IMR-90 (cell line): Measurements from ENCODE around the gene S100A6. TPM values are rescaled to one million over a fixed set of nuclear protein-coding genes. Genes with fewer than 3 reads are reported as not detected.

Source experiments
- ATAC-seq: fragments of 200-7000 bp; cut with Tn5 transposase; 2 replicates; pipeline ENCODE4 v1.9.1; 2020; ENCODE audit warnings: low read depth, mild to moderate bottlenecking, moderate library complexity
- BruUV-seq: library from RNA; stranded (reverse); fragments of 400-500 nt; replicated peaks from 2 replicates; lab custom pipeline; 2021; lab: Mats Ljungman, UMichigan
- CTCF ChIA-PET: fragments of 300-600 bp; formaldehyde crosslinking; extraction: SDS; loops from one replicate; lab custom pipeline; 2021; ENCODE audit warnings: antibody characterized with exemption; lab: Yijun Ruan, JAX
- POLR2A ChIA-PET: fragments of 300-600 bp; sonication (Branson Sonifier 250); formaldehyde crosslinking; loops from one replicate; lab custom pipeline; 2022; ENCODE audit warnings: antibody characterized with exemption; ENCODE audit not compliant: unreplicated experiment; lab: Charles Lee
- DNase-seq: peaks from one replicate; pipeline ENCODE4 v3.0.0; 2013
- H2AFZ ChIP-seq: replicated peaks from 2 replicates; pipeline ENCODE3; 2013; ENCODE audit warnings: low read length, mild to moderate bottlenecking; ENCODE audit not compliant: poor library complexity
- H2AK5ac ChIP-seq: 2 replicates; pipeline ENCODE4 v1.6.1; 2013; ENCODE audit warnings: low read depth, low read length, inconsistent platforms
- H2AK9ac ChIP-seq: replicated peaks from 2 replicates; pipeline ENCODE3; 2013; ENCODE audit warnings: mild to moderate bottlenecking, low read depth, low read length, moderate library complexity; ENCODE audit not compliant: poor library complexity
- H2BK120ac ChIP-seq: 2 replicates; pipeline ENCODE4 v1.6.1; 2013; ENCODE audit warnings: low read depth, low read length, inconsistent platforms
- H2BK15ac ChIP-seq: 3 replicates; pipeline ENCODE4 v1.6.1; 2013; ENCODE audit warnings: low read depth, low read length, inconsistent platforms
- H2BK20ac ChIP-seq: 2 replicates; pipeline ENCODE4 v1.6.1; 2013; ENCODE audit warnings: low read depth, mild to moderate bottlenecking, inconsistent platforms, low read length, moderate library complexity
- H2BK5ac ChIP-seq: 2 replicates; pipeline ENCODE4 v1.6.1; 2013; ENCODE audit warnings: mild to moderate bottlenecking, low read depth, low read length, inconsistent platforms; ENCODE audit not compliant: poor library complexity, severe bottlenecking
- H3K14ac ChIP-seq: replicated peaks from 2 replicates; pipeline ENCODE4 v1.6.1; 2013; ENCODE audit warnings: low read depth, low read length, inconsistent platforms
- H3K18ac ChIP-seq: 2 replicates; pipeline ENCODE4 v1.6.1; 2013; ENCODE audit warnings: low read depth, low read length, control low read depth
- H3K23ac ChIP-seq: 2 replicates; pipeline ENCODE4 v1.6.1; 2013; ENCODE audit warnings: low read depth, low read length, inconsistent platforms
- H3K27ac ChIP-seq: 2 replicates; pipeline ENCODE4 v1.5.1; 2013; ENCODE audit warnings: mild to moderate bottlenecking, control low read depth, low read length; ENCODE audit not compliant: insufficient read depth
- H3K27me3 ChIP-seq: 2 replicates; pipeline ENCODE4 v1.6.1; 2013; ENCODE audit warnings: low read length; ENCODE audit not compliant: control insufficient read depth, insufficient read depth
- H3K36me3 ChIP-seq: 2 replicates; pipeline ENCODE4 v1.6.1; 2013; ENCODE audit warnings: low read length, mixed read lengths; ENCODE audit not compliant: control insufficient read depth, insufficient read depth
- H3K4ac ChIP-seq: 2 replicates; pipeline ENCODE4 v1.6.1; 2013; ENCODE audit warnings: low read depth, low read length, inconsistent platforms
- H3K4me1 ChIP-seq: 2 replicates; pipeline ENCODE4 v1.6.1; 2013; ENCODE audit warnings: low read length, mixed read lengths; ENCODE audit not compliant: control insufficient read depth, insufficient read depth
- H3K4me2 ChIP-seq: 2 replicates; pipeline ENCODE4 v1.6.1; 2013; ENCODE audit warnings: low read depth, mild to moderate bottlenecking, control low read depth, low read length, moderate library complexity
- H3K4me3 ChIP-seq: 2 replicates; pipeline ENCODE4 v1.5.1; 2013; ENCODE audit warnings: low read depth, mild to moderate bottlenecking, control low read depth, low read length, moderate library complexity; ENCODE audit not compliant: insufficient read depth
- H3K56ac ChIP-seq: 2 replicates; pipeline ENCODE4 v1.6.1; 2013; ENCODE audit warnings: low read length, inconsistent platforms; ENCODE audit not compliant: insufficient read depth; ENCODE audit errors: extremely low read depth
- H3K79me1 ChIP-seq, 2 experiments: 2 replicates each; pipeline ENCODE4 v1.6.1; 2013; ENCODE audit warnings: low read length in 2 of 2, inconsistent platforms in 1 of 2, low read depth in 1 of 2
- H3K9ac ChIP-seq: 2 replicates; pipeline ENCODE4 v1.6.1; 2013; ENCODE audit warnings: low read depth, low read length, control low read depth
- H3K9me1 ChIP-seq: 2 replicates; pipeline ENCODE4 v1.6.1; 2013; ENCODE audit warnings: low read length, inconsistent platforms; ENCODE audit not compliant: insufficient read depth
- H3K9me3 ChIP-seq: 2 replicates; pipeline ENCODE4 v1.6.1; 2013; ENCODE audit warnings: low read length; ENCODE audit not compliant: control insufficient read depth, insufficient read depth
- H4K20me1 ChIP-seq: 2 replicates; pipeline ENCODE4 v1.6.1; 2013; ENCODE audit warnings: low read length, inconsistent platforms; ENCODE audit not compliant: insufficient read depth
- H4K5ac ChIP-seq: 2 replicates; pipeline ENCODE4 v1.6.1; 2013; ENCODE audit warnings: mild to moderate bottlenecking, low read depth, low read length, control low read depth
- H4K8ac ChIP-seq, 2 experiments: 2 replicates each; pipeline ENCODE4 v1.6.1; 2013; ENCODE audit warnings: low read depth in 2 of 2, low read length in 2 of 2, control low read depth in 1 of 2, inconsistent platforms in 1 of 2
- H4K91ac ChIP-seq: 2 replicates; pipeline ENCODE4 v1.6.1; 2013; ENCODE audit warnings: low read depth, low read length, inconsistent platforms; ENCODE audit not compliant: insufficient read depth
- WGBS, 2 experiments: methylation state at CpG; one replicate each; pipeline versions ENCODE4 v1.1.5 to v1.1.7; 2013; ENCODE audit warnings: missing lambda C conversion rate in 2 of 2; ENCODE audit not compliant: insufficient read length in 1 of 2; ENCODE audit errors: extremely low coverage in 2 of 2; 5-methylcytosine and 5-hydroxymethylcytosine counted together
- dilution Hi-C: fragments of 300-500 bp; cut with HindIII; formaldehyde crosslinking; loops from one replicate; pipeline ENCODE4 v1.14.3; 2018; ENCODE audit warnings: low sequenced_read_pairs; ENCODE audit not compliant: unreplicated experiment
- in situ Hi-C: fragments of 300-500 bp; cut with MboI; formaldehyde crosslinking; loops from 3 replicates; pipeline ENCODE4 v1.14.3; 2019; ENCODE audit warnings: low sequenced_read_pairs, inconsistent platforms, mixed read lengths
- intact Hi-C: fragments of 100-400 bp; cut with micrococcal nuclease; formaldehyde crosslinking; loops from 2 replicates; pipeline ENCODE4 v1.10.0; 2022
- polyA plus RNA-seq, 3 experiments: library from polyadenylated mRNA; depleted of rRNA; stranded (reverse); fragments of >200 nt; gene quantifications; 2 replicates each; pipeline ENCODE4 v1.2.3, GENCODE V29; 2012; ENCODE audit warnings: low replicate concordance in 1 of 3
- total RNA-seq: library from RNA; depleted of rRNA; stranded (reverse); fragments of >200 nt; gene quantifications from 2 replicates; pipeline ENCODE4 v1.2.3, GENCODE V29; 2012
- TF ChIP-seq, protein P1 (sequence below): fragments of 150-350 bp; IDR thresholded peaks from 2 replicates; pipeline ENCODE4 v1.6.1; 2016; ENCODE audit warnings: low read depth, mild to moderate bottlenecking, low read length, moderate library complexity, borderline replicate concordance

Gene S100A6
- total and polyA plus RNA-seq, 2 of the 4 experiments (the other 2 are of a cell fraction): 373 to 1,755 TPM

DNA sequence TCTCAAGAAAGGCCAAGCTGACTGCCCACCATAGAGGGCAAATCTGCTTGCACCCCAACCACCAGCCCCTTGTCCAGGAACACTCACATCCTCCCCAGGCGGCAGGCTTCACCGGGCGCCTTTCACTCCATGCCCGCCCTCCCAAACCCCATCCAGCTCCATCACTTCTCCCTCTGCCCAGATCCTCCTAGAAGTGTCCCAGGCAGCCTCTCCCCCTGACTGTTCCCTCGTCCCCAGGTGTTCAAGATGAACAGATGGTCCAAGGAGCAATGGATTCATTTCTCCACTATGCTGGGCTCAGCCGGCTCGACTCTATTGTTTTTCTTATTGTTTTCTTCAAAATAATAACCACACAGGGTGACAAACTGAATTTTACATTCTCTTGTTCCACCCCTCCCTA lies 22.1 kb downstream of the S100A6 start:
- H3K36me3 ChIP-seq: no peaks in the 10 kb centered on the region
- no peaks in the 10 kb centered on the region for H3K79me1 ChIP-seq
- H4K20me1 ChIP-seq: no peaks in the 10 kb centered on the region
- H4K8ac ChIP-seq: no peak overlapping the region
- no peak overlapping the region for H4K91ac ChIP-seq
- H3K4me3 ChIP-seq: no peak overlapping the region
- no peak overlapping the region for H2AFZ ChIP-seq
- in situ Hi-C loops: loop anchor here (10.0 kb wide), 2 partner anchors 51 to 131 kb away; partner anchors contain the start of gene S100A2
- no peak overlapping the region for H3K56ac ChIP-seq
- no peak overlapping the region for H2BK120ac ChIP-seq
- no peak overlapping the region for H2BK15ac ChIP-seq
- no peak overlapping the region for H3K4ac ChIP-seq
- no peaks in the 10 kb centered on the region for H3K9me1 ChIP-seq
- no peak overlapping the region for H3K27ac ChIP-seq
- no peak overlapping the region for H2AK9ac ChIP-seq
- ChIA-PET CTCF (no interaction called here), POLR2A (no interaction called here)
- H3K9me3 ChIP-seq: no peaks in the 10 kb centered on the region
- H2BK20ac ChIP-seq: no peak overlapping the region
- no peak overlapping the region for H4K5ac ChIP-seq
- DNase-seq: no peak
- H2BK5ac ChIP-seq: no peak overlapping the region
- no peak overlapping the region for H2AK5ac ChIP-seq
- dilution Hi-C loops: no loop called here
- no peak overlapping the region for H3K14ac ChIP-seq
- no peaks in the 10 kb centered on the region for H3K27me3 ChIP-seq
- intact Hi-C loops: no loop called here
- no peaks in the 10 kb centered on the region for H3K4me1 ChIP-seq
- no peak overlapping the region for H3K18ac ChIP-seq
- H3K23ac ChIP-seq: no peak overlapping the region
- H3K9ac ChIP-seq: no peak overlapping the region
- TF ChIP-seq, protein P1, sequence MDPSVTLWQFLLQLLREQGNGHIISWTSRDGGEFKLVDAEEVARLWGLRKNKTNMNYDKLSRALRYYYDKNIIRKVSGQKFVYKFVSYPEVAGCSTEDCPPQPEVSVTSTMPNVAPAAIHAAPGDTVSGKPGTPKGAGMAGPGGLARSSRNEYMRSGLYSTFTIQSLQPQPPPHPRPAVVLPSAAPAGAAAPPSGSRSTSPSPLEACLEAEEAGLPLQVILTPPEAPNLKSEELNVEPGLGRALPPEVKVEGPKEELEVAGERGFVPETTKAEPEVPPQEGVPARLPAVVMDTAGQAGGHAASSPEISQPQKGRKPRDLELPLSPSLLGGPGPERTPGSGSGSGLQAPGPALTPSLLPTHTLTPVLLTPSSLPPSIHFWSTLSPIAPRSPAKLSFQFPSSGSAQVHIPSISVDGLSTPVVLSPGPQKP: no peak
- WGBS, 2 experiments: 93% methylated on average over 6 of the region's 7 CpGs; no CpG with 5 or more reads in 1 of the 2 experiments
- ATAC-seq: no peak
- no TSS peak for BruUV-seq
- H3K4me2 ChIP-seq: no peak overlapping the region
